ENCODE measurements around the gene HACD2. TPM values are rescaled to one million over a fixed set of nuclear protein-coding genes. Genes with fewer than 3 reads are reported as not detected.
A peak's percentile ranks its signal among the peaks of the same experiment; 100 is the strongest.
"Not testable (repeated sequence)": the region's sequence is repeated elsewhere in the genome, so short reads cannot be mapped to it uniquely, and the experiment has no call there.

Gene HACD2
- total RNA-seq, 4 donors from 2014 or later = 24.9 to 51.6 (median 36.0) TPM

DNA sequence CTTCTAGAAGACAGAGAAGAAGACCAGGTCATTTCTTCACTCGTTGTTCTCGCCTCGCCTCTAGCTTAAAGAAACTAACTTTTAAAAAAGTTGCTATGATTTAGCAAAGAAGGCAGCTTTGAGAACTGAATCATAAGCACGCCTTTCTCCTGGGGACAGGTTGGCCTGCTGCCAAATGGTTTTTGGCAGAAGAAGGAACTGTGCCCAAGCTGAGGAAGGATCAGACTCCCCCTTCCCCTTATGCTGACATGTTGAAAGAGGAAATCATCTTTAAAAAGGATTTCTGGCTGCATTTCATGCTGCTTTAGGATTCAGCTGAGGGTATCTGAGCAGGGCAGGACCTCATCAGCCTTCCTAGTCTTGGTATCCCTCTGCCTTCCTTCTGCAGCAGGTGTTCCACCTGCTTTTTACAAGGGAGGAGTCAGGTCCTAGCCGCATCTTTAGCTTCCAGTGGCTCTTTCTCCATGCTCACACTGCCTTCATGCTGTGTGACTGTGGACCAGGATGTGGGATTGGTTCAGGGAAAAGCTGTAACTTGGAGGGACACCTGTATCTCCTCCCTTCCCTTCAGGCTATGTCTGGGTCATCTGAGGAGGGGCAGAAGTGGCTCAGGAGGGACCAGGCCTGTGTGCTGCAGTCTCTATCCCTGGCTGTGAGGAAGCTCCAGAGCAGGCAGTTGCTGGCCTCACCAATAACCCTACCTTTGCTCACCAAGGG, 34.1 kb upstream of the HACD2 start:
- Histone ChIP-seq H3K4me1 (peaks cover 0 to 41% (median 23%) of the 10 kb centered on the region in 4 donors), H3K36me3 (peaks cover 0 to 1% (median 0%) of the 10 kb centered on the region in 3 donors)
- 24 to 31% methylated on average over 5 of the region's 5 CpGs for WGBS, 2 donors

DNA sequence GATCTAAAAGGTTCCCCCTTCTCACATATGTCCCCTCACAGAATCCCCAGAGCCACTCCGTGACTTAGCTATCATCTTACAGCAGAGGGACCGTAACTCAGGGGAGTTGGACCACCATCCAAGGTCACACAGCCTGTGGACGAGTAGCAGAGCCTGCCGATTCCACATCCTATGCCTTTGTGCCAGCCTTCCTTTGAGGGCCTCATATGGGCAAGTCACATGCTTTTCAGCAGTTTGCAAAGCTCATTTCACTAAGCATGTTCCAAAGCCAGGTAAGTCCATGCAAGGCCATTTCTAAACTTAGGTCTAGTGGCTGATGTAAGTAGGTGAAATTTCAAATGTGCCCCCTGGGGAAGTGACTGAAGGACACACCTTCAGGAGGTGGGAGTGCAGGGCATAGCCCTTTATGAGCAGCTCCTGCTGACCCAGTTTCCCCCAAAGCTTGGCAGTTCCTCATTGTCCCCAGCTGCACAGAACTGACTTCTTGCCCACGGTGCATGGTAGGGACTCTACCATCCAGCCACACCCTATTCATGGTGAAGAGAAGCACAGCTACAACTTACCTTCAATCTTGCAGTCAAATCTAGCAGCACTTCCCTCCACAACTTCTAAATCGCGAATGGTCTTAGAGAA, 33.3 kb upstream of the HACD2 start:
- Histone ChIP-seq H3K36me3 (peaks cover 0 to 7% (median 0%) of the 10 kb centered on the region in 3 donors), H3K27me3 (no peaks in the 10 kb centered on the region), H3K27ac (peak overlapping the region in 2 of 4 donors; percentile 34 to 67), H3K4me3 (no peak overlapping the region), H3K4me1 (peaks cover 0 to 41% (median 23%) of the 10 kb centered on the region in 4 donors), H3K9me3 (no peaks in the 10 kb centered on the region)
- 59 to 76% methylated on average over 7 of the region's 7 CpGs for WGBS, 2 donors
- DNase-seq (ENCODE audit: low spot score in 2 of 2) = no peak
- TF ChIP-seq POLR2A (IDR thresholded peaks at IDR 0.05) (no peak), EP300 (IDR thresholded peaks at IDR 0.05) (no peak)
- TF ChIP-seq, protein P1, sequence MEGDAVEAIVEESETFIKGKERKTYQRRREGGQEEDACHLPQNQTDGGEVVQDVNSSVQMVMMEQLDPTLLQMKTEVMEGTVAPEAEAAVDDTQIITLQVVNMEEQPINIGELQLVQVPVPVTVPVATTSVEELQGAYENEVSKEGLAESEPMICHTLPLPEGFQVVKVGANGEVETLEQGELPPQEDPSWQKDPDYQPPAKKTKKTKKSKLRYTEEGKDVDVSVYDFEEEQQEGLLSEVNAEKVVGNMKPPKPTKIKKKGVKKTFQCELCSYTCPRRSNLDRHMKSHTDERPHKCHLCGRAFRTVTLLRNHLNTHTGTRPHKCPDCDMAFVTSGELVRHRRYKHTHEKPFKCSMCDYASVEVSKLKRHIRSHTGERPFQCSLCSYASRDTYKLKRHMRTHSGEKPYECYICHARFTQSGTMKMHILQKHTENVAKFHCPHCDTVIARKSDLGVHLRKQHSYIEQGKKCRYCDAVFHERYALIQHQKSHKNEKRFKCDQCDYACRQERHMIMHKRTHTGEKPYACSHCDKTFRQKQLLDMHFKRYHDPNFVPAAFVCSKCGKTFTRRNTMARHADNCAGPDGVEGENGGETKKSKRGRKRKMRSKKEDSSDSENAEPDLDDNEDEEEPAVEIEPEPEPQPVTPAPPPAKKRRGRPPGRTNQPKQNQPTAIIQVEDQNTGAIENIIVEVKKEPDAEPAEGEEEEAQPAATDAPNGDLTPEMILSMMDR (IDR thresholded peaks at IDR 0.05) = no peak

More for the DNA sequence above, 34.1 kb upstream of the HACD2 start:
- Histone ChIP-seq H3K27ac (peak overlapping the region in 2 of 4 donors; percentile 34 to 69), H3K9me3 (no peaks in the 10 kb centered on the region), H3K27me3 (no peaks in the 10 kb centered on the region), H3K4me3 (no peak overlapping the region)
- peak; percentile 60 to 78 for DNase-seq (ENCODE audit: low spot score in 2 of 2)
- TF ChIP-seq, protein P1 (IDR thresholded peaks at IDR 0.05) = no peak
- TF ChIP-seq EP300 (IDR thresholded peaks at IDR 0.05) (peak in 1 of 2 donors; percentile 55), POLR2A (IDR thresholded peaks at IDR 0.05) (no peak)

DNA sequence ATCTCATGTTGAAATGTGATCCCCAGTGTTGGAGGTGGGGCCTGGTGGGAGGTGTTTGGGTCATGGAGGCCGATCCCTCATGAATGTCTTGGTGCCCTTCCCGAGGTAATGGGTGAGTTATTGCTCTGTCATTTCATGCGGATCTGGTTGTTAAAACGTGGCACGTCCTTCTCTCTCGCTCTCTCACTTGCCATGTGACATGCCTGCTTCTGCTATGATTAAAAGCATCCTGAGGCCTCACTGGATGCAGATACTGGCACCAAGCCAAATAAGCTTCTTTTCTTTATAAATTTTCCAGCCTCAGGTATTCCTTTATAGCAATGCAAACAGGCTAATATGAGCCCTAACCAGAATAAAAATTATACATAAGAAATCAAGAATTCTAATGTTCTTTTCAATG, 31.7 kb upstream of the HACD2 start:
- Histone ChIP-seq H3K27ac (no peak overlapping the region), H3K36me3 (peaks cover 0 to 15% (median 5%) of the 10 kb centered on the region in 3 donors), H3K9me3 (no peaks in the 10 kb centered on the region), H3K4me1 (peaks cover 0 to 41% (median 23%) of the 10 kb centered on the region in 4 donors), H3K27me3 (no peaks in the 10 kb centered on the region), H3K4me3 (no peak overlapping the region)
- DNase-seq (ENCODE audit: low spot score in 2 of 2) = no peak
- TF ChIP-seq EP300 (IDR thresholded peaks at IDR 0.05) (no peak), POLR2A (IDR thresholded peaks at IDR 0.05) (no peak)
- TF ChIP-seq, protein P1 (IDR thresholded peaks at IDR 0.05) = no peak
- WGBS, 2 donors = 85 to 91% methylated on average over 6 of the region's 6 CpGs

DNA sequence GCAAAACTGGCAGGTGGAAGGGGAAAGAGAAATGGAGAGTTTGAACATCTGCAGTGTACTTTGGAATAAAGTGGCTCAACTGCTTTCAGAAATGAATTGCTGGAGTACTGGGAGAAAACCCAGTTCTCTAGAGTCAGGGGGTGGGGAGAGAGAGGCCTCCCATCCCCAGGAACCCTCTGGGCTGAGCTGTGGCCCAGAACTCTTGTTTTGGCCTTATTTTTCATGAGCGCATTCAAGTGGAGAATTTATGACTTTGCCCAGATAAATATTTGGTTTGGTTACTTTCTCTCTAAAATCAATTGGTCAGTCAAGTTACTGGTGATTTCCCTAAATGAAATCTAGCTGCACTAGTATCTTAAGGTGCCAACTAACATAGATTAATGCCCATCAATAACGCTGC, 28.7 kb upstream of the HACD2 start:
- Histone ChIP-seq H3K27ac (no peak overlapping the region), H3K27me3 (no peaks in the 10 kb centered on the region), H3K4me3 (no peak overlapping the region), H3K4me1 (peaks cover 0 to 13% (median 8%) of the 10 kb centered on the region in 4 donors), H3K36me3 (peaks cover 0 to 21% (median 5%) of the 10 kb centered on the region in 3 donors), H3K9me3 (no peaks in the 10 kb centered on the region)
- WGBS, 2 donors = 67 to 71% methylated on average over 2 of the region's 2 CpGs
- DNase-seq (ENCODE audit: low spot score in 2 of 2) = no peak
- TF ChIP-seq, protein P1 (IDR thresholded peaks at IDR 0.05) = no peak
- no peak for TF ChIP-seq EP300 (IDR thresholded peaks at IDR 0.05)

DNA sequence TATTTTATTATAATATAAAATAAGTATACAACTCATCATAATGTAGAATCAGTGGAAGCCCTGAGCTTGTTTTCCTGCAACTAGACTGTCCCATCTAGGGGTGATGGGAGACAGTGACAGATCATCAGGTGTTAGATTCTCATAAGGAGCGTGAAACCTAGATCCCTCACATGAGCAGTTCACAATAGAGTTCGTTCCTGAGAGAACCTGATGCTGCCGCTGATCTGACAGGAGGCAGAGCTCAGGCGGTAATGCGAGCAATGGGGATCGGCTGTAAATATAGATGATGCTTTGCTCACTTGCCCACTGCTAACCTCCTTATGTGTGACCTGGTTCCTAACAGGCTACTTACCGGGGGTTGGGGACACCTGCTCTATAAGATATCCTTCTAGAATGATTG, 26.8 kb upstream of the HACD2 start:
- not testable (repeated sequence) for H3K4me3 ChIP-seq; H3K27me3 ChIP-seq; H3K27ac ChIP-seq; H3K4me1 ChIP-seq; DNase-seq (ENCODE audit: low spot score in 2 of 2); H3K9me3 ChIP-seq
- 90 to 93% methylated on average over 7 of the region's 7 CpGs for WGBS, 2 donors
- H3K36me3 ChIP-seq = peaks cover 0 to 21% (median 5%) of the 10 kb centered on the region in 3 donors

Data from tibial nerve (tissue), 4 donors.